ENCODE data around the gene DCXR. TPM values are rescaled to one million over a fixed set of nuclear protein-coding genes. Genes with fewer than 3 reads are reported as not detected.

DCXR gene
- total and polyA plus RNA-seq, 11 donors: 139 to 312 (median 200) TPM

DNA sequence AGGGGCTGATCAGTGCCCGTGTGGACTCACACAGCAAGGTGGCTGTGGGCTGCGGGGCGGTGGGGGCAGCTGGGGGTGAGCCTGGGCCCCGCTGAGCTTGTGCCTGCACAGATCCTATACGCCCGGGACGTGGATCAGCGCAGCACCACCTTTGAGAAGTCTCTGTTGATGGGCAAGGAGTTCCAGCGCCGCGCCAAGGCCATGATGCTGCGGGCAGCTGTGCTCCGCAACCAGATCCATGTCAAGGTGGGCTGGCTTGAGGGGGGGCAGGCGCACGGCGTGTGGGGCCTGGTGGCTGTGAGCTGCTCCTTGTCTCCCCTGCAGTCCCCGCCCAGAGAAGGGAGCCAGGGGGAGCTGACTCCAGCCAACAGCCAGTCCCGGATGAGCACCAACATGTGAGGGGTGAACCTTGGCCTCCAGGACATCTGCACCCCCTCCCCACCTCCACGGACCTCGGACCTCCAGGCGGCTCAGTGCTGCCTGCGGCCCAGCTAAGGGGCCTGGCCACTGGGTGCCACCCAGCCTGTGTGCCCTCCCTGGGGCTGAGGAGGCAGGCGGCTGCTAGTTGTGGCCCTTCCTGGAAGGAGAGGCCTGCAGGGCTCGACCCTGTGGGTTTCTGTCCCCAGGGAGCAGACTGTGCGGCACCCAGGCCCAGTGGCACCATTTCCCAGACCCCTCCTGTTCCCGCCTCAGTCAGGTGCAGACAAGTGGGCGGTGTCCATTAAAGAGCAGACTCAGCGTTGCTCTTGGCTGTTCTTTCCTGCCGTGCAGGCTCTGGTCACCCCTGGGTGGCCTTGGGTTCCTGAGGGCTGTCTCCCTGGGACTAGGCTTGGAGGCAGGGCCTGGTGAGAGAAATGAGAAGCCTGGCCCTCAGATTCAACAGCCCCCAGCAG, 19.5 kb upstream of the DCXR start:
- peaks cover 0 to 19% (median 15%) of the 10 kb centered on the region in 12 donors for H3K4me1 ChIP-seq
- TF ChIP-seq POLR2A (IDR thresholded peaks at IDR 0.05): no peak
- TF ChIP-seq, protein P1, sequence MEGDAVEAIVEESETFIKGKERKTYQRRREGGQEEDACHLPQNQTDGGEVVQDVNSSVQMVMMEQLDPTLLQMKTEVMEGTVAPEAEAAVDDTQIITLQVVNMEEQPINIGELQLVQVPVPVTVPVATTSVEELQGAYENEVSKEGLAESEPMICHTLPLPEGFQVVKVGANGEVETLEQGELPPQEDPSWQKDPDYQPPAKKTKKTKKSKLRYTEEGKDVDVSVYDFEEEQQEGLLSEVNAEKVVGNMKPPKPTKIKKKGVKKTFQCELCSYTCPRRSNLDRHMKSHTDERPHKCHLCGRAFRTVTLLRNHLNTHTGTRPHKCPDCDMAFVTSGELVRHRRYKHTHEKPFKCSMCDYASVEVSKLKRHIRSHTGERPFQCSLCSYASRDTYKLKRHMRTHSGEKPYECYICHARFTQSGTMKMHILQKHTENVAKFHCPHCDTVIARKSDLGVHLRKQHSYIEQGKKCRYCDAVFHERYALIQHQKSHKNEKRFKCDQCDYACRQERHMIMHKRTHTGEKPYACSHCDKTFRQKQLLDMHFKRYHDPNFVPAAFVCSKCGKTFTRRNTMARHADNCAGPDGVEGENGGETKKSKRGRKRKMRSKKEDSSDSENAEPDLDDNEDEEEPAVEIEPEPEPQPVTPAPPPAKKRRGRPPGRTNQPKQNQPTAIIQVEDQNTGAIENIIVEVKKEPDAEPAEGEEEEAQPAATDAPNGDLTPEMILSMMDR (IDR thresholded peaks at IDR 0.05): no peak
- no peaks in the 10 kb centered on the region for H3K9me3 ChIP-seq
- no peak overlapping the region for H3K27ac ChIP-seq
- H3K36me3 ChIP-seq: peaks cover 0 to 83% (median 72%) of the 10 kb centered on the region in 9 donors
- intact Hi-C loops (cut with DNase I): loop anchor here in 1 of 10 donors (5.0 kb wide), 1 partner anchor 40 kb away; the partner anchor contains the start of gene FASN
- no peak overlapping the region for H3K4me3 ChIP-seq
- ATAC-seq (no peak), DNase-seq (peak in 2 of 5 donors; percentile 24 to 61)
- 81 to 85% (median 83%) methylated on average over 24 to 29 of the region's 29 CpGs for WGBS, 4 donors
- no peaks in the 10 kb centered on the region for H3K27me3 ChIP-seq

DNA sequence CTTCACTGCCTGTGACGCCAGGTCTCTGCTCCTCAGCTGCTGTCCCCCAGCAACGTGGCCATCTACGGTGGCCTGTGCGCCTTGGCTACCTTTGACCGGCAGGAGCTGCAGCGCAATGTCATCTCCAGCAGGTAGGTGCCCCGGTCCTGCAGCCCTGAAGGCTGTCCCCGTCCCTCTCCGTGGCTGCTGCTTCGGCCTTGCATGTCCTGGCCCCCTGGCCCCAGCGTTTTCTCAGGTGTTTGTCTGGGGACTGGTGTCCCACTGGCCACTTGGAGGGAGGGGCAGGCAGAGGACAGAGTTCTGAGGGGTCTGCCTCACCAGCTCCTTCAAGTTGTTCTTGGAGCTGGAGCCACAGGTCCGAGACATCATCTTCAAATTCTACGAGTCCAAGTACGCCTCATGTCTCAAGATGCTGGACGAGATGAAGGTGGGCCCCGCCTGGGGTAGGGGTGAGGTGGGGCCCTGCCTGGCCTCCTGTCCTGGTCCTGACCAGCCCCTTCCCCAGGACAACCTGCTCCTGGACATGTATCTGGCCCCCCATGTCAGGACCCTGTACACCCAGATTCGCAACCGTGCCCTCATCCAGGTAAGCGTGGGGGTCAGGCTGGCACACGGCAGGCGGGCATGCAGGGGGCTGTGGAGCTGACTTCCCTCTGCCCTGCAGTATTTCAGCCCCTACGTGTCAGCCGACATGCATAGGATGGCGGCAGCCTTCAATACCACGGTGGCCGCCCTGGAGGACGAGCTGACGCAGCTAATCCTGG, 18.6 kb upstream of the DCXR start:
- Histone ChIP-seq H3K4me1 (peaks cover 0 to 20% (median 15%) of the 10 kb centered on the region in 12 donors), H3K9me3 (no peaks in the 10 kb centered on the region), H3K27me3 (no peaks in the 10 kb centered on the region), H3K36me3 (peaks cover 0 to 78% (median 68%) of the 10 kb centered on the region in 9 donors), H3K4me3 (no peak overlapping the region), H3K27ac (no peak overlapping the region)
- DNase-seq (peak in 2 of 5 donors; percentile 19 to 23), ATAC-seq (no peak)
- intact Hi-C loops (cut with DNase I): loop anchor here in 1 of 10 donors (5.0 kb wide), 1 partner anchor 41 kb away; the partner anchor contains the start of gene FASN
- TF ChIP-seq POLR2A (IDR thresholded peaks at IDR 0.05): no peak
- TF ChIP-seq, protein P1 (IDR thresholded peaks at IDR 0.05): no peak
- 88 to 91% (median 90%) methylated on average over 18 to 28 of the region's 28 CpGs for WGBS, 4 donors

DNA sequence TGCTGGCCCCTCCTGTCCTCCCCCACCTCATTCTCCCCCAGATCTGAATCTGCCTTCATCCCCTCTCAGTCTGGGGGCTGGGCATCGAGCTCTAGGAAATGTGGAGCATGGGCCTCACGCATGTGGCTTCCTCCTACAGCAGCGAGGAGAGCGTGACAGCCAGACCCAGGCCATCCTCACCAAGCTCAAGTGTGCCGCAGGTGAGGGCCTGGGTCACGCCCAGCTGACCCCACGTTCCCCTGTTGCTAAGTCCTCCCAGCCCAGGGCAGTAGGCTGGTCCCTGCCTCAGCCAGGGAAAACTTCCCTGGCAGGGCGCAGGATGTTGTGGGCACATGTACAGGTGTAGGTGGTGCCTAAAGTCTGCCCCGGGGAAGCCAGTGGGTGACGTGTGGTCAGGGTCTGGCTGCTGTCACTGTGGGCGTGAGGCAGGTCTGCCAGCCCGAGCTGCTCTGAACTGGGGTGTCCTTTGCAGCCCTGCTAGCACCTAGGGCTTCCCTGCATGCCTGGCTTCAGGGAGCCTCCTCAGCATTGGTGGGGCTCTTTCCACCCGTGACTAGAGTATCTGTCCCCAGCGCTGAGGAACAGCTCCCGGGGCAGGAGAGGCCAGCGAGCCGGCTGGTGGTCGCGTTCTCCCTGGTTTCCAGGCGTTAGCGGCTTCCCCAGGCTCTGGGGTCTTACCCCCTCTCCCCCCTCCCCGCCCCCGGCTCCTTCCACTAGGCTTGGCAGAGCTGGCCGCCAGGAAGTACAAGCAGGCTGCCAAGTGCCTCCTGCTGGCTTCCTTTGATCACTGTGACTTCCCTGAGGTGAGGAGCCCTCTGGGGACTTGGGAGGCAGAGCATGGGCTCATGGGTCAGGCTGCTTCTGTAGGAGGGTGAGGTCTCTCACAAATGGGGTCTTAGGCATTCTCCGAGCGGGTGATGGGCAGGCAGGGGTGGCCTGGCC, 17.8 kb upstream of the DCXR start:
- ATAC-seq (no peak), DNase-seq (peak in 2 of 5 donors; percentile 19 to 44)
- no peaks in the 10 kb centered on the region for H3K27me3 ChIP-seq
- WGBS, 4 donors: 72 to 85% (median 81%) methylated on average over 15 to 26 of the region's 26 CpGs
- TF ChIP-seq, protein P1 (IDR thresholded peaks at IDR 0.05): no peak
- TF ChIP-seq POLR2A (IDR thresholded peaks at IDR 0.05): no peak
- no peak overlapping the region for H3K4me3 ChIP-seq
- intact Hi-C loops (cut with DNase I): loop anchor here in 1 of 10 donors (5.0 kb wide), 1 partner anchor 42 kb away; the partner anchor contains the start of gene FASN
- H3K4me1 ChIP-seq: peaks cover 3 to 28% (median 21%) of the 10 kb centered on the region in 12 donors
- no peak overlapping the region for H3K27ac ChIP-seq
- H3K9me3 ChIP-seq: no peaks in the 10 kb centered on the region
- H3K36me3 ChIP-seq: peaks cover 0 to 71% (median 60%) of the 10 kb centered on the region in 9 donors

All from heart left ventricle (tissue), 16 donors.